Activated naive CD8-positive, alpha-beta T cell (primary cell): ENCODE results near the gene OTOF.

Source experiments
- H3K27ac Mint-ChIP-seq: one replicate; pipeline ENCODE4 v1.8.0; 2021; ENCODE audit warnings: mixed read lengths
- H3K27me3 Mint-ChIP-seq: one replicate; pipeline ENCODE4 v1.8.0; 2021; ENCODE audit warnings: mixed read lengths
- H3K36me3 Mint-ChIP-seq: one replicate; pipeline ENCODE4 v1.8.0; 2021; ENCODE audit warnings: mixed read lengths
- H3K4me1 Mint-ChIP-seq: one replicate; pipeline ENCODE4 v1.8.0; 2021; ENCODE audit warnings: low read depth, mixed read lengths
- H3K4me3 Mint-ChIP-seq: one replicate; pipeline ENCODE4 v1.8.0; 2021; ENCODE audit warnings: mild to moderate bottlenecking, mixed read lengths
- H3K9me3 Mint-ChIP-seq: one replicate; pipeline ENCODE4 v1.8.0; 2021; ENCODE audit warnings: low read depth, mixed read lengths

OTOF gene

DNA sequence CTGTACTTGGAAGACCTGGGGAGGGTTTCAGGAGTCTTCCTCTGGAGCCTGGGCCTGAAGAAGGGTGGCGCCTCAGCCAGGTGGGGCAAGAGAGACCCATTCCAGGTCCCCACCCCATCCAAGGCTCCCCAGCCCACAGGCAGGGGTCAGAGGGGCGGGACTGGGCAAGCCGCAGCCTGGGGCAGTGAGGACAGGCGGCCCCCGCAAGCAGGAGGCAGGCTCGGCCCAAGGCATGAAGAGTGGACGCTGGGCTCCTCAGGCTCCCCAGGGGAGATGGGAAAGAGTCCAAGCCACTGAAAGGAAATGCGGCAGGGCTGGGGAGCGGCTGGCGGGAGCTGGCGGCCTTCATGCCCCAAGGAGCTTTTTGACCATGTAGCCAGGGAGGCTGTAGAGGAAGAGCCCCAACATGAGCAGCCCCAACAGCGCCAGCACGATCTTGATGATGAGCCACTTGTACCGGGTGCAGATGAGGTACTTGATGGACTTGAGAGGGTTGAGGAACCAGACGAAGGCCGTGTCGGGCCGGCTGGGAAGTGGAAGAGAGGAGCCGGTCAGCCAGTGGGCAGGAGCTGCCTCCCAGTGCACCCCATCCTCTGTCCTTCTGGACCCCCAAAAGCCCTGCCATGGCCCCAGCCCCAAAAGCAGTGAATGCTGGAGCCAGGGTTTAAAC, 20.1 kb downstream of the OTOF start:
- no peaks in the 10 kb centered on the region for H3K4me1 Mint-ChIP-seq
- H3K27me3 Mint-ChIP-seq, result no peaks in the 10 kb centered on the region

DNA sequence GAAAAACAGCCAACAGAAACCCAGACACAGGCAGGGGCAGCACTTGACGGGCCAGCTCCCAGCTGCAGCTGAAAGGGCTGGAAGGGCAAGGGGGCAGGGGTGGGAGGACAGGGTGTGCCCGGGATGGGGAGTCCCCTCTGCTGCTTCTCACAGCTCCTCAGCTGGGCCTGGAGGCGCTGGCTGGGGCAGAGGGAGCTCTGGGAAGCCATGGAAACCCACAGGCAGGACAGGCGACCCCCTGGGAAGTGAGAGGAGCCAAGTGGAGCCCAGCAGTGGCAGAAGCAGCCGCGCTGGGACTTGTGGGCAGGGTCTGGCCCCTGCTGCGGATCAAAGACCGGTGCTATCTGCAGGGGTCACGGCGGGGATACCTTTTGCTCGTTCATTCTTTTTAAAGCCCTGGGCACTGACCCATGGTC, 20.7 kb downstream of the OTOF start:
- no peaks in the 10 kb centered on the region for H3K4me1 Mint-ChIP-seq
- no peaks in the 10 kb centered on the region for H3K36me3 Mint-ChIP-seq
- no peaks in the 10 kb centered on the region for H3K27me3 Mint-ChIP-seq
- H3K27ac Mint-ChIP-seq, result no peak overlapping the region
- no peak overlapping the region for H3K4me3 Mint-ChIP-seq
- H3K9me3 Mint-ChIP-seq, result no peaks in the 10 kb centered on the region

More for the DNA sequence above, 20.1 kb downstream of the OTOF start:
- Mint-ChIP-seq H3K36me3 (no peaks in the 10 kb centered on the region), H3K4me3 (no peak overlapping the region), H3K9me3 (no peaks in the 10 kb centered on the region), H3K27ac (no peak overlapping the region)

DNA sequence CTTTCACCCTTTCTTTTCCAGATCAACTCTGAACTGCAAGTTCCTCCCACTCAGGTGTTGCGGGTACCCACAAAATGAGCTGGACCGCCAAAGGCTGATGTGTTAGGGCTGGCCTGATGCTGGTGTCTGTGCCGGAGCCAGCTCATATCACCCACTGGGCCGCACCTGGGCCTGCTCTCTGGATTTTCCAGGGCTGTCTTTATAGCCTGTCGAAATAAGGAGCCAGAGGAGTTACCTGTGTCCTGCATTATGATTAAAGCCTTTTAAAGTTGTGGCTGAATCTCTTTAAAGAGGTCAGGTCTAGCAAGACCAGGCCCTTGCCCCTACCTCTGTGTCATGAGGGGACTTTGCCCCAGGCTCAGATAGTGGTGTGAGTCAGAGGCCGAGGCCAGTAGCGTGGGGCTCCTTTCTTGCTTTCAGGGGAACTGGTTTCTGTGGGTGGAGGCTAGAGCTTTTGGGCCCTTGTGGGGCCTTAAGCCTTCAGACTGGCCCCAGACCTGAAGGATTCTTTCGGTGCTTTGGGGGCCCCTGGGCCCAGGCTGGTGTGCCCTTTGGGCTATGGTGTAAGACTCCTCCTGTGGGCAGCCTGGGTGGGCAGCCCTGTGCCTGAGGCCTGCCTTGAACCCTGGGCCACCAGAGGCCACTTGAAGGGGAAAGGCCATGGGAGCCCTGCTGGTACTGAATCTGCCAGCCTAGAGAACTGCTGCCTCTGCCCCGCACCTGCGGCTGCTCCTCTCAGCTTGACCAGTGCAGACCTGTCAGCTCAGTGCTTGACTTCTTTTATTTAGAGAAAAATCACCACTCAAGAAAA, 21.3 kb downstream of the OTOF start:
- no peaks in the 10 kb centered on the region for H3K27me3 Mint-ChIP-seq
- no peaks in the 10 kb centered on the region for H3K4me1 Mint-ChIP-seq
- H3K9me3 Mint-ChIP-seq, result no peaks in the 10 kb centered on the region
- H3K36me3 Mint-ChIP-seq, result no peaks in the 10 kb centered on the region
- no peak overlapping the region for H3K27ac Mint-ChIP-seq
- H3K4me3 Mint-ChIP-seq, result no peak overlapping the region

DNA sequence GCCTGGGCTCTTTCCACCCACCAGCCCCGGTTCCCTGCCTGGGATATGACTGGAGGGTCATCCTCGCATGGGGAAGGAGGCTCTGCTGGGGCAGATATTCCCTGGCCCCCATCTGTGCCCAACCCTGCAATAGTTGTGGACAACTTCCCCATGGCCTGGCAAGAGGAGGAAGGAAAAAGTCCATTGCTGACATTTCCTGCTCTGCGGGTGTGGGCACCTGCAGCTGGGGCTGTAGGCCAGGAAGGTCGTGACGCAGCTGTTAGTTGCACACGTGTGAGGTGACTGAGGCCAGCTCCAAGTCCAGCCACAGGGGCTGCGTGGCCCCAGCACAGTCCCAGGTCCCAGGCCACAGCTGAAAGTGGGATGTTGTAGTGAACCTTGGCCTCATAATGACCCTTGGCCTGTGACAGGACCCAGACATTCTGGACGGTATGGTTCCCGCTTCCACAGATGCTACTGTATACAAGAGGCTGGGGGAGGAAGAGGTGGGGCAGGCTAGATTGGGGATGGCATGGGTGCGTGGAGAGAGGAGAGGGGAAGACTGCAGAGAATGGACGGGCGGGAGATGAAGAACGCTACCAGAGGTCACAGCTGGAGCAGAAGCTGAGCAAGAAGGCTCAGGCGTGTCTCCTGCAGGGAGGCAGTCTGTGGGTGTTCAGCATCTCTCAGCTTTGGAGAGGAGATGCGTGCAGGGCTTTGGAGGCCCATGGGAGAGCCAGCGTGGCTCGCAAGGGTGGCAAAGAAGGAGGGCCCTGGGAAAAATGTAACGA, 22.1 kb downstream of the OTOF start:
- H3K27ac Mint-ChIP-seq, result no peak overlapping the region
- no peaks in the 10 kb centered on the region for H3K9me3 Mint-ChIP-seq
- H3K36me3 Mint-ChIP-seq, result no peaks in the 10 kb centered on the region
- H3K4me1 Mint-ChIP-seq, result no peaks in the 10 kb centered on the region
- no peak overlapping the region for H3K4me3 Mint-ChIP-seq
- H3K27me3 Mint-ChIP-seq, result no peaks in the 10 kb centered on the region

DNA sequence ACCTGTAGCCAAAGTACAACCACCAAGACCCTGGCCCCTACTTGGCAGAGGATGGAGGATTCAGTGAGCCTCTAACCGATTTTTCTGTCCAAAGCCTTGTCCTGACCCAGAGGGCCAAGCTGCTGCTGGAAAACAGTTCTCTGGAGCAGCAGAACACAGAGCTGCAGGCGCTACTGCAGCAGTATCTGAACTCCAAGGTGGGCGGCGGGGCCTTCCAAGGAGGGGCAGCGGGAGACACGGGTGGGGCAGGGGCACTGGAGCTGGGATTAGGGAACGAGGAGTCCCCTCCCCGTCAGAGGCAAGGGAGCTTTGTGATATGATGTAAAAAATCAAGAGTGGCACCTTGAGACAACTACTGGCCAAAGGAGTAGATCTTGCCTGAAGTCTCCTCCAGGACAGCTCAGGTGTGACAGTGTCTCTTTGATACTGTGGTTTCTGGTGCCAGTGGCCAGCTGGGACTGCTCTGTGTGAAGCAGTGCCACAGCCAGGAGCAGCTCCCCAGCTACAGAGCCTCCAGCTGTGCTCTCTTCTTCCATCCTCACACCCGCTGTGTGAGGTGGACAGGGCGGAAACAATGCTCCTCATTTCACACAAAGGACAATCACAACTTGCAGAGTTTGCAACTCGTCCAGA, 22.8 kb downstream of the OTOF start:
- no peaks in the 10 kb centered on the region for H3K27me3 Mint-ChIP-seq
- no peaks in the 10 kb centered on the region for H3K4me1 Mint-ChIP-seq
- H3K36me3 Mint-ChIP-seq, result no peaks in the 10 kb centered on the region
- no peaks in the 10 kb centered on the region for H3K9me3 Mint-ChIP-seq
- no peak overlapping the region for H3K4me3 Mint-ChIP-seq
- H3K27ac Mint-ChIP-seq, result no peak overlapping the region

DNA sequence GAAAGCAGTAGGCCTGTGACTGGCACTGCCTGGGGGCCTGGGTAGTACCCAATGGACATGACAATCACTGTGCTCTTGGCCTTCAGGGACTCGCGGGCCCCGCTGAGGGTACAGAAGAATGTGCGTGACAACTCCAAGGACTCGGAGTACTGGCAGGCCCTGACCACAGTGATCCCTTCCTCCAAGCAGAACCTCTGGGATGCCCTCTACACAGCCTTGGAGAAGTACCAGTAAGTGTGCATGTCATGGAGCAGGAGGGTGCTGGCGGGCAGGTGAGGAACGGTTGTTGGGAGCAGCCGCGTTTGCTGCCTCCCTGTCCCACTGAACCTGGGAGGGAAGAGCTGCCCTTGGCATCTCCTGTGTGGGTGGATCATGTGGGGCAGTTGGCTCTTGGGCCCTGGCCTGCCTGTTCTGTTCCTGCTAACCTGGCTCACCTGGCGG, 23.3 kb downstream of the OTOF start:
- no peaks in the 10 kb centered on the region for H3K9me3 Mint-ChIP-seq
- no peak overlapping the region for H3K27ac Mint-ChIP-seq
- no peaks in the 10 kb centered on the region for H3K36me3 Mint-ChIP-seq
- H3K4me3 Mint-ChIP-seq, result no peak overlapping the region
- no peaks in the 10 kb centered on the region for H3K27me3 Mint-ChIP-seq
- no peaks in the 10 kb centered on the region for H3K4me1 Mint-ChIP-seq

DNA sequence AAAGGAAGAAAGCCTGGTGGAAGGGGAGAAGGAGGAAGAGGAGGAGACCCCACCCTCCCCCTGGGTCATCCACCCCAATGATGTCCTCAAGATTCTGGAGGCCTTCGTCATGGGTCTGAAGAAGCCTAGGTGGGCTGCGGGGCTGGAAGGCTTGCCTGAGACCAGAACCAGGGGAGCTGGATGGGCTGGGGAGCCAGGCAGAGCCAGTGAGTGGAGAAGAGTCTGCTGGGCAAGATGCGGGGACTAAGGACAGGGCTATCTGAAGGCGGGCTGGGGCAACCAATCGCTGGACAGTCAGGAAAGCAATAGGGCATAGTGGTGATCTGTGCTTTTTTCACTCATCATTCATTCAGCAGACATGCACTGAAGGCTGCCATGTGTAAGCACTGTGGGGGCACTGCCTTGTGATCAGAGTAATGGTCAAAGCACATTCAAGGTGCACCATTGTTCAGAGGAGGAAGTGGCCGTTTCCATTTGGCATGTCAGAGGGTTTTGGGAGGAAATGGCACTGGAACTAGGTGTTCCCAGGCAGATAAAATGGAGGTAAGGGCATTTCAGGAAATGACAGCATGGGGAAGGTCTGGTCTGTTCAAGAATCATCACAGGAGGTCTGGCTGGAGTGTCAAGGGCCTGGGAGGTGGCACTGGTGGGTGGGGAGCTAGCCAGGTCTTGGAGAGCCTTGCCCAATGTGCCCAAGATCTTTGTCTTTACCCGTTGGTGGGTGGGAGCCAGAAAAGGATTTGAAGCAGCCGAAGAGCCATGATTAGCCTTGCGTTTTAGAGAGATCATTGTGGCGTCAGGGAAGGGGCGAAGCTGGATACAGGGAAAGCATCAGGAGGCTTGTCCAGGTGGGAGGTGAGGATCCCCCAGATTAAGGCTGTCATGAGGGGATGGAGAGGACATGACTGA, 24.2 kb downstream of the OTOF start:
- Mint-ChIP-seq H3K27me3 (no peaks in the 10 kb centered on the region), H3K4me3 (no peak overlapping the region), H3K9me3 (no peaks in the 10 kb centered on the region), H3K4me1 (no peaks in the 10 kb centered on the region), H3K36me3 (no peaks in the 10 kb centered on the region), H3K27ac (no peak overlapping the region)

DNA sequence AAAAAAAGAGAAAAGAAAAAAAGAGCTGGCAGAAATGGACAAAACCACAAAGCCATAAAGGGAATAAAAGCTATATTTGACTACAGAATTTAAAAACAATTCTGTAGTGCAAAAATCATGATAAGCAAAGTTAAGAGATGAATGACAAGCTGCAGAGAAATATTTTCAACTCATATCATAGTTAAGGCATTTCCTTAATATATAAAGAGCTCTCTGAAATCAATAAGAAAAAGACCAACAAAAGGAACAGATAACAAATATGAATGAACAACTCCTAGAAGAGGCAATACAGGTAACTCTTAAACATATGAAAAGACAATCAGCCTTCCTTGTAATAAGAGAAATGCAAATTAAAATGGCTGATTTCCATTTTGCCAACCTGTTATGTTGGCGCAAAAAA, 26.2 kb downstream of the OTOF start:
- H3K27ac Mint-ChIP-seq, result no peak overlapping the region

DNA sequence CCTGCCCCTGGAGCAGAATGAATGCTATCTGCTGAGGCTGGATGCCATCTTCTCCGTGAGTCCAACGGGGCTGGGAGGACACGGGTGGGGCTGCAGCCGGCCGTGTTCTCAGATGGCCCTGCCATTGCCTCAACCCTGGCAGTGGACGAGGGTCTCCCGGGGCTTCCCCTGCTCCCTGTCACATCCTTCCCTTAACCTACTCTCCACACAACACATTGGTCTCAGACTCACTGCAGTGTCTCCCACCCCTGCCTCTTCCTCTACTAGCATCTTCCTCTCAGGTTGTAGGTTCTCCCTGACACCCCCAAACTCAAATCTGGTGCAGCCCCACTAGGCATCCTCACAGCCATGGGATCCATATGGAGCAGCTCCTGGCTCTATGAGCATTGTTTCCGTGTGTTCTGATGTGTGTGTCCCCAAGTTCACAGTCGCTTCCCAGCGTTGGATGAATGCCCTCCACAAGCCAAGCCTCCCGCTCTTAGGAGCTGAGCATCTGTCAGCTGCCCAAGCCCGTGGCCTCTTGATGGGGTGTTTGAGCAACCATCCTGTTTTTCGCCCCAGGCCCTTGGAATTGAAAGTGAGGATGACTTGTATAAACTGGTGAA, 27.8 kb downstream of the OTOF start:
- Mint-ChIP-seq H3K9me3 (no peaks in the 10 kb centered on the region), H3K4me1 (no peaks in the 10 kb centered on the region), H3K36me3 (no peaks in the 10 kb centered on the region), H3K27me3 (no peaks in the 10 kb centered on the region), H3K27ac (no peak overlapping the region), H3K4me3 (no peak overlapping the region)

More for the DNA sequence above, 26.2 kb downstream of the OTOF start:
- H3K4me1 Mint-ChIP-seq, result no peaks in the 10 kb centered on the region
- H3K27me3 Mint-ChIP-seq, result no peaks in the 10 kb centered on the region
- no peaks in the 10 kb centered on the region for H3K9me3 Mint-ChIP-seq
- no peaks in the 10 kb centered on the region for H3K36me3 Mint-ChIP-seq
- no peak overlapping the region for H3K4me3 Mint-ChIP-seq

DNA sequence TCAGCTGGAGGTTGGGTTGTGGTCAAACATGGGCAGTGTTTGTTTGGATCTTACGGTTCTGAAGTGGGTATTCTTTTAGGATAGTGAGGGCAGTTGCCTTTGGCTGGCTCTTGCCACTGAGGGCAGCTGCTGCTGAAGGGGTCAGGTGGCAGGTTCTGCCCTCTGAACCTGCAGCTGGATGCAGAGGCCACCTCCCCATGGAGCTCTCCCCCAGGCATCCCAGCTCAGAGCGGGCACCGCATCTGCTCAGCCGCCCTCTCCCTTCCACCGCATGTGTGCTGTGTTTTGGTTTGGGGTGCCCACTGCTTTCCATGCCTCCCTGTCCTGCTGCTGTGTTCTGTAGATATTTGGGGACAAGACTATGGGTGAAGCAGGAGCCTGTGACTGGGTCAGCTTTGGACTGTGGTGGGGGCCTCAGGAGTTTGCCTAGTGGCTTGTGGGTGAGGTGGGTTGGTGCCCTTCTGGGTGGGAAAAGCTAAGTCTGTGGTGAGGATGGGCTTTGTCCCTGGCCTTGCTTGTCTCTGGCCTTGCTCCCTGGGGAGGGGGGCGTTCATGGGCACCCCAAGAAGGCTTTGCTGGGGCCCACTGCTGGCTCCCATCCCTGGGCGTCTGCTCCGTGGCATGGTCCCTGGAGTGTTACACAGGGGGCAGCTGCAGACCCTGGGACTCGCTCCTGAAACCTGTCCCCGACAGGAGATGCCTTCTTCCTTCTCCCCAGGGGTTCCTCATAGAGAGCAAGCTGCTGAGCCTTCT, 28.5 kb downstream of the OTOF start:
- Mint-ChIP-seq H3K4me1 (no peaks in the 10 kb centered on the region), H3K27me3 (no peaks in the 10 kb centered on the region), H3K36me3 (no peaks in the 10 kb centered on the region), H3K9me3 (no peaks in the 10 kb centered on the region), H3K4me3 (no peak overlapping the region), H3K27ac (no peak overlapping the region)

DNA sequence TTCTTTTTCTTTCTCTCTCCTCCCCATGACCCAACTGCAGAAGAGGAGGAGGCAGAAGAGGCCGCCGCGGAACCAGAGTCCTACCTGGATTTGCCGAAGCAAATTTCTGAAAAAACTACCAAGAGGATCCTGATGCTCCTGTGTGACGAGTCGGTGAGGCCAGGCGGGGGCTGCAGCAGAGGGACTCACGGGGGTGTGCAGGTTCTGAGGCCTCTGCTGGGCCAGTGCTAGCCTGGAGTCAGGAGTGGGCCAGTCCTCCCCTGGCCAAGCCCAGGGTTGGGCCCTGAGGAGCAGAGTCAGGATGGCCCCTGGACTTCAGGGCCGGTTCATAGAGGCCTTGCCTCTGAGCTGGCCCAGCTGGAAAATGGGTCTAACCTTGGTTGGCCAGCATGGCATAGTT, 29.3 kb downstream of the OTOF start:
- Mint-ChIP-seq H3K4me1 (no peaks in the 10 kb centered on the region), H3K27ac (no peak overlapping the region), H3K4me3 (no peak overlapping the region), H3K27me3 (no peaks in the 10 kb centered on the region), H3K9me3 (no peaks in the 10 kb centered on the region), H3K36me3 (no peaks in the 10 kb centered on the region)

DNA sequence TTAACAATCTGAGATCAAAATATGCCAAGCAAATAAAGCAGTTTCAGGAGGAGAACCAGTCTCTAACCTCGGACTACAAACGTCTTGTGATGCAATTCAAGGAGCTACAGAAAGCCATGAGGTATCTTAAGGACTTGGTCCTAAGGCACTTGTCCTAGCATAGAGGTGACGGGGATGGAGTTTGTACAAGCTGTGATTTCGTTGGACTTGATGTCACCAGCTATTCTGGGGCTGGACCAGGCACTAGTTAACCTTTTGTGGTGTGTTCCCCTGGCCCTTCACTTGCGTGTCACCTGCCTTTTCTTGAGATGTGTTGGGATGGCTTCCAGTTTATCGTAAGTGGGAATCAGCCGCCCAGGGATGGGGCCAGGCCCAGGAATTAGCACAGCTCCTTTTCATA, 33.7 kb downstream of the OTOF start:
- Mint-ChIP-seq H3K4me3 (no peak overlapping the region), H3K9me3 (no peaks in the 10 kb centered on the region), H3K4me1 (no peaks in the 10 kb centered on the region), H3K36me3 (no peaks in the 10 kb centered on the region), H3K27me3 (peaks cover 3% of the 10 kb centered on the region), H3K27ac (no peak overlapping the region)

DNA sequence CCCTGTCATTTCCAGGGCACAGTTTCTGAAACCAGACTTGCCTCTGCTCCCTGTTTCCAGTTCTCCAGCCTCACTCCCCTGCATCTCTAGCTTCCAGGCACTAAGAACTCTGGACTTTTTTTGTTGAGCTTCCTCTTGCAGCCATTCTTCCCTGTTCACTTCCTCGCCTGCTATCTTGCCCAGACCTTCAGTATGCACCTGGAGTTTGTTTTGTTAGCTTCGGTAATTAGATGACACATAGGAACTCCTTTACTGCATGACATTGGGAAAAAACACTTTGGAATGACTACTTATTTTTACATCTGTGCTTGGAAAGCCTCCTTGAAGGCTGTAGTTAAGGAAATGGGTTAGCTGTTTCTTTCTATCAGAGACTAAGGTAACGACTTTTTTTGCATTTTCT, 35.2 kb downstream of the OTOF start:
- no peaks in the 10 kb centered on the region for H3K4me1 Mint-ChIP-seq

More for the DNA sequence above, 35.2 kb downstream of the OTOF start:
- H3K4me3 Mint-ChIP-seq, result no peak overlapping the region
- H3K36me3 Mint-ChIP-seq, result no peaks in the 10 kb centered on the region
- H3K9me3 Mint-ChIP-seq, result no peaks in the 10 kb centered on the region
- peaks cover 7% of the 10 kb centered on the region for H3K27me3 Mint-ChIP-seq
- no peak overlapping the region for H3K27ac Mint-ChIP-seq
